Fibroblast of gingiva (primary cell): ENCODE results near the gene DEFB119.
"Not testable (repeated sequence)": the region's sequence is repeated elsewhere in the genome, so short reads cannot be mapped to it uniquely, and the experiment has no call there.

Experiments
- DNase-seq: peaks from one replicate; pipeline ENCODE4 v3.0.0-alpha.2; 2011; ENCODE audit warnings: low read depth

Gene DEFB119, protein sequence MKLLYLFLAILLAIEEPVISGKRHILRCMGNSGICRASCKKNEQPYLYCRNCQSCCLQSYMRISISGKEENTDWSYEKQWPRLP

DNA sequence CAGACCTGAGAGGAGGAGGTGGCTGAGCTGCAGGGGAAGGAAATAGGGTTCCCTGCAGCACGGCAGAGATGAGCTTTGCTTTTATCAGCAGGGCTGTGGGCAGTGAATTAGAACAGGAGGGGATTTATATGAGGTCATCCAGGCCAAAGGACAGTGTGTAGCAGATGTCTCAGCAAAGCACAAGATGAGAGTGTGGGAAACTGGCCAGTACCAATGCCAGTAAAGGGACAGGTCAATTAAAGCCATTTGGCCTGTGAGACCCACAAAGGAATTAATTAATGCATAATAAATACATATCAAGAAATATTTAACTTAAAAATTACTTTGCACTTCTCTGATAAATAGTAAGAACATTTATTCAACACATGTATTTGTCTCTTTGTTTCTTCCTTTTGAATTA is at the start of gene DEFB119:
TSS of gene DEFB119 (minus strand) at position 101 of the 400 bp plus-strand sequence. CDS start 107 bp downstream, outside the sequence.
- no peak for DNase-seq

DNA sequence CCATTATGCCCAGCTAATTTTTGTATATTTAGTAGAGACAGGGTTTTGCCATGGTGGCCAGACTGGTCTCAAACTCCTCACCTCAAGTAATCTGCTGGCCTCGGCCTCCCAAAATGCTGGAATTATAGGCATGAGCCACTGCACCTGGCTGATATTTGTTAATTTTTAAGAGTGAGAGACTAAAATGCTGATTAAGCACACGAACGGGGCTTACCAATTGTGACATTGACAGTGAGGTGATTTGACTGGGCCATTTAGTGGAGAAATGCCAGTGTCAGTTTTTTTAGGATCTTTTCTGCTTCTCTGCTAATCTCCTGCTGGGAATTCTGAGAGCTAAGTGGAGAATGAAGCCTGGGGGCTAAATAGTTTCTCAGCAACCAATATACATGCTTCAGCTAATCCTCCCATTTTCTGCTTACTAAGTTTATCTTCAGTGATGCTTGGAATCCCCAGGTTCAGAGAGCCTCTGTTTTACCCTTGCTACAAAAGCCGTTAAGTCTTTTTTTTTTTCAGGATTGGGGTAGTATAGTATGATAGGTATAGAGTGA is 40.3 kb upstream of the DEFB119 start:
- DNase-seq = no peak

- not testable (repeated sequence) for DNase-seq
Observed at GRCh38 chr20:31427576-31427975, 37.2 kb upstream of the DEFB119 start.

DNA sequence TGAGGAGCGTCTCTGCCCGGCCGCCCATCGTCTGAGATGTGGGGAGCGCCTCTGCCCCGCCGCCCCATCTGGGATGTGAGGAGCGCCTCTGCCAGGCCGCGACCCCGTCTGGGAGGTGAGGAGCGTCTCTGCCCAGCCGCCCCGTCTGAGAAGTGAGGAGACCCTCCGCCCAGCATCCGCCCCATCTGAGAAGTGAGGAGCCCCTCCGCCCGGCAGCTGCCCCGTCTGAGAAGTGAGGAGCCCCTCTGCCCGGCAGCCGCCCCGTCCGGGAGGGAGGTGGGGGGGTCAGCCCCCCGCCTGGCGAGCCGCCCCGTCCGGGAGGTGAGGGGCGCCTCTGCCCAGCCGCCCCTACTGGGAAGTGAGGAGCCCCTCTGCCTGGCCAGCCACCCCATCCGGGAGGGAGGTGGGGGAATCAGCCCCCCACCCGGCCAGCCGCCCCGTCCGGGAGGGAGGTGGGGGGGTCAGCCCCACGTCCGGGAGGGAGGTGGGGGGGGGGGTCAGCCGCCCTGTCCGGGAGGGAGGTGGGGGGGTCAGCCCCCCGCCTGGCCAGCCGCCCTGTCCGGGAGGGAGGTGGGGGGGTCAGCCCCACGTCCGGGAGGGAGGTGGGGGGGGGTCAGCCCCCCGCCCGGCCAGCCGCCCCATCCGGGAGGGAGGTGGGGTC is 36.6 kb upstream of the DEFB119 start:
- not testable (repeated sequence) for DNase-seq

GRCh38 chr20:31425797-31426196 is 35.4 kb upstream of the DEFB119 start:
- no peak for DNase-seq

GRCh38 chr20:31418307-31418706 is 27.9 kb upstream of the DEFB119 start:
- DNase-seq = no peak

- no peak for DNase-seq
Observed at GRCh38 chr20:31415653-31416052, 25.3 kb upstream of the DEFB119 start.

DNA sequence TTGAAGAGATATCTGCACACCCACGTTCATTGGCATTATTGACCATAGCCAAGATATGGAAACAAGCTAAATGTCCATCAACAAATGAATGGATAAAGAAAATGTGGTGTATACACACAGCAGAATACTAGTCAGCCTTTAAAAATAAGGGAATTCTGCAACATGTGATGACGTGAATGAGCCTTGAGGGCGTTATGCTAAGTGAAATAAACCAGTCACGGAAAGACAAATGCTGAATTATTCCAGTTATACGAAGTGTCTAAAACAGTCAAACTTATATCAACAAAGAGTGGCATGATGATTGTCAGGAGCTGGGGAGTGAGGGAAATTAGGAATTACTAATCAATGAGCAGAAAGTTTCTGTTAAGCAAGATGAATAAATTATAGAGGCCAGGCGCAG is 24.0 kb upstream of the DEFB119 start:
- no peak for DNase-seq

DNA sequence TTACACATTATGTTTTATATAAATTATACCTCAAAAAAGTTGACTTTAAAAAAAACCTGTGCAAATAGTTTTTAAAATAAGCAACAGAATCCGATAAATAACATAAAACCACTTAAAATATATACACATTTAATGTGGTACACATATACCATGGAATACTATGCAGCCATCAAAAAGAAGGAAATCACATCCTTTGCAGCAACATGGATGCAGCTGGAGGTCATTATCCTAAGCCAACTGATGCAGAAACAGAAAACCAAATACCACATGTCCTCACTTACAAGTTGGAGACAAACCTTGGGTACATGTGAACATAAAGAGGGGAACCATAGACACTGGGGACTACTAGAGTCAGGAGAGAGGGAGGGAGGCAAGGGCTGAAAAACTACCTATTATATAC is 19.6 kb upstream of the DEFB119 start:
- DNase-seq = no peak

DNA sequence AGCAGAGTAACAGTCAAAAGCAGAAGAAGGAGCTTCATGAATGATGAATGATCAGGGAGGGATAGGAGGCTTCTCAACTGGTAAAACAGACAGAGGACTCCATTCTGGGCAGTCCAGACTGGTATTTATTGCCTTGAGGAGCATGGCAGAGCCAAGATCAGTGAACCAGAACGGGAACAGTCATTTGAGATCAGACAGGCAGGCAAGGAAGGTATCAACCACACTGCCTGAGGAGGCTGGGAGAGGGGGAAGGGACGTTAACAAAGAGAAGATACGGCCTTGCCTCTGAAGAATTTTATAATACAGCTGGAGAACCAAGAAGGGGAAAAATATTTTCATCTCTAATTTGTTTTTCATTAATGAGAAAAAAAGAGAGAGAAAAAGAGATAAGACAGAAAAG is 15.7 kb upstream of the DEFB119 start, which contains the start of gene DEFB121:
TSS of gene DEFB121 (minus strand) at position 101 of the 400 bp plus-strand sequence. CDS start at position 38, 63 bp downstream.
- DNase-seq = no peak

DNA sequence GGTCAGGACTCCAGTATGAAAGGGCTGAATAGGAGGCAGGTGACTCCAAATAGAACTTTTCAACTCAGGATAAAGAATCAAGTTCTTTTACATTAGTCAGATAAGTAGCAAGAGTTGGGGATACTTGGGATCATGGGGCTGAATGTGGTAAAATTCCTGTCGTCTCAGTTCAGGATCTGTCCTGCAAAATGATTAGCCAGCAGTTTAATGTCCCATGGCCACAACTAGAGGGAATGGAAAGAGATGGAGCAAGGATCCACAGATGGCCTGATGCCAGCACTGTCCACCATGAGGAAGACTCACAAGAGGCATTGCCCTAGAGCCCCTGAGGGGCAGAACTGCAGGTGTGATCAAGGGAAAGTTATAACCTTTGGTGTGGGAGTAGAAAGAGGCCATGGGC is 13.5 kb upstream of the DEFB119 start:
- no peak for DNase-seq

GRCh38 chr20:31394900-31395299 is 4.5 kb upstream of the DEFB119 start:
- no peak for DNase-seq

DNA sequence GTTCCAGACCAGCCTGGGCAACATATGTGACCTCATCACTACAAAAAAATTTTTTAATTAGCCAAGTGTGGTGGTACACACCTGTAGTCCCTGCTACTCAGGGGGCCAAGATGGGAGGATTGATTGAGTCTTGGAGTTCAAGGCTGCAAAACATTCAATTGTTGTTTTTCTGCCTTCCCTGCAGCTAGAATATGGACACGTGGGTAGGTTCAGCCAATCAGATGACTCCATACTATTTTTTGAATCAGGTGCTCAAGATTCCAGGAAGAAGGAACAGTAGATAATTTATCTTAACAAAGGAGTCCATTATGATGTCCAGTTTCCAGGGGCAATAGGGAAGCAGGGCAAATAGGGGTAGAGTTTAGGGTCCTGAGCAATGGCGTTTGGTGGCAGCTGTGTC is 2.4 kb upstream of the DEFB119 start:
- no peak for DNase-seq

- no peak for DNase-seq
Observed at GRCh38 chr20:31374346-31374745, 16.0 kb downstream of the DEFB119 start.

- DNase-seq = no peak
Observed at GRCh38 chr20:31368301-31368700, 22.1 kb downstream of the DEFB119 start, which contains the start of gene DEFB118. Gene DEFB118 (plus strand): TSS chr20:31368601. CDS start chr20:31368651, 50 bp downstream.

DNA sequence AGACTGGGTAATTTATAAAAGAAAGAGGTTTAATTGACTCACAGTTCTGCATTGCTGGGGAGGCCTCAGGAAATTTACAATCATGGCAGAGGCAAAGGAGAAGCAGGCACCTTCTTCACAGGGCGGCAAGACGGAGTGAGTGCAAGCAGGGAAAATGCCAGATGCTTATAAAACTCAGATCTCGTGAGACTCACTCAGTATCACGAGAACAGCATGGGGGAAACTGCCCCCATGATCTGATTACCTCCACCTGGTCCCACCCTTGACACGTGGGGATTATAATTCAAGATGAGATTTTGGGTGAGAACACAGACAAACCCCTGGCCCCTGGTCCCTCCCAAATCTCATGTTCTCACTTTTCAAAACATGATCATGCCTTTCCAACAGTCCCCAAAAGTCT is 26.1 kb downstream of the DEFB119 start:
- DNase-seq = not testable (repeated sequence)

- no peak for DNase-seq
Observed at GRCh38 chr20:31363295-31363694, 27.1 kb downstream of the DEFB119 start.

- no peak for DNase-seq
Observed at GRCh38 chr20:31355981-31356380, 34.4 kb downstream of the DEFB119 start.

DNA sequence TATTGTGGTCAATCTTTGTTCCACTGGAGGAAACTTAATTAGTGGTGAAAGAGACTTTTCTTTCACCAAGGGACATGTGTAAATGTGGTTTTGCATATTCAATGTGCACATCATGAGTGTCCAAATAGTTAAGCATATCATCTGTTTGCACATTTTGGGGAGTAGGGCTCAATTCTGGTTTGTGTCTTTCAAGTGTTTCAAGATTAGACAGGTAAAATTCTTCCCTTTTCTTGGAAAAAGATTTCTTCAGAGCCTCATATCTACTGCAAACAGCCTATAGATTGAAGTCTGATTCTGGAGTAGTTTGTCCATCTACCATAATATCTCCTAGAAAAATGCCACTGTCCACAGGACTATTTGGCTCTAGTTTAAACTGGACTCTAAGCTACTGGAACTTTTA is 48.9 kb downstream of the DEFB119 start:
- DNase-seq = no peak

- DNase-seq = no peak
Observed at GRCh38 chr20:31330893-31331292, 59.5 kb downstream of the DEFB119 start.
